OCI-LY3 (cell line): Measurements from ENCODE around the gene LSM3.

ENCODE experiments used
- EZH2phosphoT487 ChIP-seq: fragments of 200-600 bp; shearing (Covaris generic); IDR thresholded peaks from 2 replicates; pipeline ENCODE4 v1.6.1; 2018; ENCODE audit warnings: antibody characterized with exemption, mixed run types, low read depth
- TF ChIP-seq, protein P1 (sequence below): fragments of 200-600, 300-600 bp; sonication (generic); IDR thresholded peaks from 2 replicates; pipeline ENCODE4 v1.5.1; 2014; ENCODE audit warnings: antibody characterized with exemption, low read length, low read depth

DNA sequence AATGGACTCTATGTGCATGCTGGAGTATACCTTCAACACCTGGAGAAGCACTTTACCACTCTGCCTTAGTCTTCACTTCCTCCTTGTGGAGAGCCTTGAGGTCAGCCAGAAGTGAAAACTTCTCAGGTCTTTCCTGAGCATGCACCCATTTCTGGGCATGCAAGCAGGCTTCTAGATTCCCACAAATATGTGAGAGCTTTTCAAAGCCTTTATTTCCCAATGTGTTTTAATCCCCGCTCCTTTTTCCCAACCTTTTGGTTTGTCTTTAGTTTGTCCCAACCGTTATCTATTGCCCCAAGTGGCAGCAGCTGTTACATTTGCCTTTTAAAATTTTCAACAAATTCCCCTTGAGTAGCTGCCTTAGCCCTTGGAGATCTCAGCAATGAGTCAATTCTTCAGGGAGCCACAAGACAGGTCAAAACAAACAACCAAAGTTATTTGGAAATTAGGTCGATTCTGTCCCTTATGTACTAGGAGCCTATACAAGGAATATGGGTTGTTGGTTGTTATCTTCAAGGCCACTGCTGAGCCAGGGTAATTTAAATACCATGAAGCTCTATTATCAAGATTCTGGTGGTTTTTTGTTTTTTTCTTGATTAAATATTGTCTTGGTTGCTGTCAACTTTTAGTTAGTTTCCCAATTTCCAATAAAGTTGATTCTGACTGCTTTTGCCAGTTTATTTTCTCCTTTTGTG lies 44.4 kb downstream of the LSM3 start:
- TF ChIP-seq, protein P1, sequence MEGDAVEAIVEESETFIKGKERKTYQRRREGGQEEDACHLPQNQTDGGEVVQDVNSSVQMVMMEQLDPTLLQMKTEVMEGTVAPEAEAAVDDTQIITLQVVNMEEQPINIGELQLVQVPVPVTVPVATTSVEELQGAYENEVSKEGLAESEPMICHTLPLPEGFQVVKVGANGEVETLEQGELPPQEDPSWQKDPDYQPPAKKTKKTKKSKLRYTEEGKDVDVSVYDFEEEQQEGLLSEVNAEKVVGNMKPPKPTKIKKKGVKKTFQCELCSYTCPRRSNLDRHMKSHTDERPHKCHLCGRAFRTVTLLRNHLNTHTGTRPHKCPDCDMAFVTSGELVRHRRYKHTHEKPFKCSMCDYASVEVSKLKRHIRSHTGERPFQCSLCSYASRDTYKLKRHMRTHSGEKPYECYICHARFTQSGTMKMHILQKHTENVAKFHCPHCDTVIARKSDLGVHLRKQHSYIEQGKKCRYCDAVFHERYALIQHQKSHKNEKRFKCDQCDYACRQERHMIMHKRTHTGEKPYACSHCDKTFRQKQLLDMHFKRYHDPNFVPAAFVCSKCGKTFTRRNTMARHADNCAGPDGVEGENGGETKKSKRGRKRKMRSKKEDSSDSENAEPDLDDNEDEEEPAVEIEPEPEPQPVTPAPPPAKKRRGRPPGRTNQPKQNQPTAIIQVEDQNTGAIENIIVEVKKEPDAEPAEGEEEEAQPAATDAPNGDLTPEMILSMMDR: no peak; the same call in 1 of the 2 replicates
- TF ChIP-seq EZH2phosphoT487: no peak
